ENCODE results near the gene MAPK8.

GRCh38 chr10:48391994-48392393 lies 85.5 kb downstream of the MAPK8 start:
- TF ChIP-seq CTCF (IDR thresholded peaks at IDR 0.05; ENCODE audit: low read length) (no peak), EZH2 (optimal IDR thresholded peaks at IDR 0.05; ENCODE audit: low read depth, low read length) (no peak)

All from MM.1S (cell line).